Right lobe of liver (tissue), 4 donors: ENCODE results near the gene NGF.

Experiments
- CTCF ChIP-seq, 4 donors: fragments of 200-600 bp in 3 of 4; fragments of 450-650 bp in 1 of 4; IDR thresholded peaks; one replicate each; pipeline versions ENCODE4 v1.5.1 to v1.8.0; 2016 to 2022; ENCODE audit warnings: antibody characterized with exemption in 4 of 4, mild to moderate bottlenecking in 2 of 4
- POLR2A ChIP-seq: fragments of 450-650 bp; IDR thresholded peaks from one replicate; pipeline ENCODE4 v1.6.1; 2017; ENCODE audit warnings: antibody characterized with exemption, mild to moderate bottlenecking
- donor health status: DM: no; HTN: no; CAD: no.
- donor health status: DM: no; HTN: no; CAD: no.
- donor health status: DM: no; HTN: yes; CAD: no.

DNA sequence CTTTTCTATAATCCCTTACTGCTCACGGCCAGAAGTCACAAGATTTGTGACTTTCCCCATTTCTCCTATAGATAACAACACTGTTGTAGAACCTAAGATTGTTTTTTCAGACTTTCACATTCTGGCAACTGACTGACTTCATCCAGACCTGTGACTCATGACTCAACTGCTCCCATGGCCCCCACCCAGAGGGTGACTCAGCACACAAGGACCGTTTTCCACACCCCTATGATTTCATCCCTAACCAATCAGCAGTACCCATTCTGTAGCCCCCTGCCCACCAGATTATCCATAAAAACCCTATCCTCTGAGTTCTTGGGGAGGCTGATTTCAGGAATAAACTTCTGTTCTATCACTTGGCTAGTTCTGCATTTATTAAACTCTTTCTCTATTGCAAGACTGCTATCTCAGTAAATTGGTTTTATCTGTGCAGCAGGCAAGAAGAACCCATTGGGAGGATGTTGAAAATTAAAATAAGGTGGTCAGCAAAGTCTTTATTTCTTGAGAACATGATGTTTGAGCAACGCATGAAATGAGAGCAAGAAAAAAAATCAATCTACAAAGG lies 79.7 kb downstream of the NGF start:
- TF ChIP-seq CTCF (IDR thresholded peaks at IDR 0.05) = no peak
- no peak for TF ChIP-seq POLR2A
